HCT116 (cell line): ENCODE data around the gene GJB2. TPM values are rescaled to one million over a fixed set of nuclear protein-coding genes. Genes with fewer than 3 reads are reported as not detected.

Experiments used
- ATAC-seq: fragments of 200-7000 bp; cut with Tn5 transposase; 2 replicates; pipeline ENCODE4 v1.9.1; 2020; ENCODE audit warnings: mild to moderate bottlenecking, moderate library complexity
- BruUV-seq: library from RNA; stranded (reverse); fragments of 400-500 nt; replicated peaks from 2 replicates; lab custom pipeline; 2021; lab: Mats Ljungman, UMichigan
- CTCF ChIA-PET: fragments of 300-600 bp; sonication (Branson Sonifier 250); formaldehyde crosslinking; loops from one replicate; lab custom pipeline; 2021; ENCODE audit warnings: antibody characterized with exemption; lab: Charles Lee
- POLR2A ChIA-PET: fragments of 300-600, 350-600 bp; sonication (Branson Sonifier 250); formaldehyde crosslinking; loops from one replicate; lab custom pipeline; 2021; ENCODE audit warnings: antibody characterized with exemption; lab: Charles Lee
- RAD21 ChIA-PET, 2 experiments: fragments of 300-600 bp; sonication (Branson Sonifier 250); formaldehyde crosslinking; loops; one replicate each; lab custom pipeline; 2023; ENCODE audit warnings: low total read pairs in 2 of 2; ENCODE audit not compliant: uncharacterized antibody in 2 of 2, unreplicated experiment in 2 of 2, low non-redundant PET in 1 of 2; lab: Charles Lee
- DNase-seq: peaks from one replicate; pipeline ENCODE4 v3.0.0-alpha.2; 2010; ENCODE audit warnings: low read depth, low spot score
- H2AFZ ChIP-seq: fragments of 200-600 bp; shearing (Covaris generic), sonication (generic); 2 replicates; pipeline ENCODE4 v1.6.1; 2017; ENCODE audit warnings: low read depth, mixed run types, mixed read lengths, antibody characterized with exemption, low read length; ENCODE audit not compliant: poor library complexity, severe bottlenecking
- H3K27ac ChIP-seq: 2 replicates; pipeline ENCODE4 v1.5.1; 2012; ENCODE audit warnings: low read depth, low read length
- H3K27me3 ChIP-seq: fragments of 200-600 bp; sonication (generic); 2 replicates; pipeline ENCODE4 v1.6.1; 2016; ENCODE audit warnings: mixed run types, low read length, mixed read lengths; ENCODE audit not compliant: insufficient read depth
- H3K36me3 ChIP-seq, 2 experiments: fragments of 200-500 bp in 1 of 2; fragments of 200-600 bp in 1 of 2; sonication (Bioruptor generic) in 1 of 2; sonication (generic) in 1 of 2; 2 replicates each; pipeline versions ENCODE4 v1.5.1 to v1.6.1; 2014 to 2016; ENCODE audit warnings: low read length in 2 of 2, inconsistent platforms in 1 of 2, mixed read lengths in 1 of 2, mixed run types in 1 of 2; ENCODE audit not compliant: insufficient read depth in 2 of 2, control insufficient read depth in 1 of 2
- H3K4me1 ChIP-seq, 2 experiments: fragments of 200-600 bp in 1 of 2; sonication (generic) in 1 of 2; 2 replicates each; pipeline versions ENCODE4 v1.5.1 to v1.6.1; 2012 to 2017; ENCODE audit warnings: low read length in 2 of 2, inconsistent platforms in 1 of 2, mild to moderate bottlenecking in 1 of 2, mixed read lengths in 1 of 2, mixed run types in 1 of 2, moderate library complexity in 1 of 2; ENCODE audit not compliant: insufficient read depth in 2 of 2, control insufficient read depth in 1 of 2
- H3K4me2 ChIP-seq: fragments of 200-600 bp; sonication (generic); 2 replicates; pipeline ENCODE4 v1.6.1; 2017; ENCODE audit warnings: mixed run types, low read length, mixed read lengths
- H3K4me3 ChIP-seq, 2 experiments: fragments of 200-600 bp in 1 of 2; sonication (generic) in 1 of 2; replicated peaks in 1 of 2; 2 replicates each; pipeline ENCODE4 v1.5.1; 2011 to 2016; ENCODE audit warnings: low read length in 2 of 2, control low read depth in 1 of 2, low read depth in 1 of 2, mild to moderate bottlenecking in 1 of 2, mixed read lengths in 1 of 2, mixed run types in 1 of 2
- H3K79me2 ChIP-seq: fragments of 200-600 bp; sonication (generic); 2 replicates; pipeline ENCODE4 v1.6.1; 2017; ENCODE audit warnings: mild to moderate bottlenecking, mixed run types, low read length, moderate library complexity, mixed read lengths; ENCODE audit not compliant: insufficient read depth
- H3K9ac ChIP-seq: fragments of 200-600 bp; sonication (generic); 2 replicates; pipeline ENCODE4 v1.6.1; 2016; ENCODE audit warnings: low read length, mixed read lengths
- H3K9me2 ChIP-seq: fragments of 200-600 bp; sonication (generic), shearing (Covaris generic); 2 replicates; pipeline ENCODE4 v1.6.1; 2017; ENCODE audit warnings: mixed run types, mild to moderate bottlenecking, moderate library complexity; ENCODE audit not compliant: insufficient read depth
- H3K9me3 ChIP-seq, 2 experiments: fragments of 200-500 bp in 1 of 2; fragments of 200-600 bp in 1 of 2; sonication (Bioruptor generic) in 1 of 2; sonication (generic) in 1 of 2; 2 replicates each; pipeline ENCODE4 v1.6.1; 2014 to 2017; ENCODE audit warnings: low read length in 2 of 2, mixed read lengths in 2 of 2, inconsistent platforms in 1 of 2, low read depth in 1 of 2, mild to moderate bottlenecking in 1 of 2, mixed run types in 1 of 2, moderate library complexity in 1 of 2; ENCODE audit not compliant: control insufficient read depth in 1 of 2, insufficient read depth in 1 of 2
- H4K20me1 ChIP-seq: fragments of 200-600 bp; sonication (generic), shearing (Covaris generic); 2 replicates; pipeline ENCODE4 v1.6.1; 2017; ENCODE audit warnings: mixed run types, mild to moderate bottlenecking, moderate library complexity; ENCODE audit not compliant: insufficient read depth
- CBX3 ChIP-seq: IDR thresholded peaks from 2 replicates; pipeline ENCODE4 v1.6.1; 2012; ENCODE audit warnings: low read depth
- CEBPB ChIP-seq: IDR thresholded peaks from 2 replicates; pipeline ENCODE4 v1.6.1; 2012; ENCODE audit warnings: low read depth
- ELF1 ChIP-seq: IDR thresholded peaks from 2 replicates; pipeline ENCODE4 v1.6.1; 2012; ENCODE audit warnings: low read depth, borderline replicate concordance
- EZH2 ChIP-seq: fragments of 200-600 bp; sonication (generic); IDR thresholded peaks from 2 replicates; pipeline ENCODE4 v1.6.1; 2017; ENCODE audit warnings: antibody characterized with exemption, mixed run types
- EZH2phosphoT487 ChIP-seq: fragments of 200-600 bp; IDR thresholded peaks from 2 replicates; pipeline ENCODE4 v1.6.1; 2018; ENCODE audit warnings: antibody characterized with exemption, borderline replicate concordance
- FOSL1 ChIP-seq: IDR thresholded peaks from 2 replicates; pipeline ENCODE4 v1.6.1; 2012; ENCODE audit warnings: low read depth
- JUND ChIP-seq: IDR thresholded peaks from 2 replicates; pipeline ENCODE4 v1.6.1; 2012
- POLR2A ChIP-seq: IDR thresholded peaks from 2 replicates; pipeline ENCODE4 v1.7.0; 2011; ENCODE audit warnings: borderline replicate concordance; ENCODE audit not compliant: insufficient read depth, insufficient read length; ENCODE audit errors: extremely low read depth
- POLR2AphosphoS5 ChIP-seq: IDR thresholded peaks from 2 replicates; pipeline ENCODE4 v1.6.1; 2011; ENCODE audit warnings: mild to moderate bottlenecking, low read depth, low read length, moderate library complexity
- RAD21 ChIP-seq: IDR thresholded peaks from 2 replicates; pipeline ENCODE4 v1.6.1; 2012; ENCODE audit warnings: low read depth, mild to moderate bottlenecking
- REST ChIP-seq: IDR thresholded peaks from 2 replicates; pipeline ENCODE4 v1.6.1; 2012; ENCODE audit warnings: low read depth
- SIN3A ChIP-seq: IDR thresholded peaks from 2 replicates; pipeline ENCODE4 v1.6.1; 2012; ENCODE audit warnings: low read depth
- SP1 ChIP-seq: IDR thresholded peaks from 2 replicates; pipeline ENCODE4 v1.6.1; 2012; ENCODE audit warnings: low read depth
- TCF7L2 ChIP-seq: IDR thresholded peaks from 2 replicates; pipeline ENCODE4 v1.7.0; 2011; ENCODE audit warnings: borderline replicate concordance, inconsistent platforms; ENCODE audit not compliant: insufficient read depth, insufficient read length; ENCODE audit errors: extremely low read depth
- YY1 ChIP-seq: IDR thresholded peaks from 2 replicates; pipeline ENCODE4 v1.6.1; 2011; ENCODE audit warnings: low read length, low read depth, moderate library complexity, mild to moderate bottlenecking; ENCODE audit not compliant: insufficient replicate concordance; ENCODE audit errors: extremely low read depth
- ZBTB33 ChIP-seq: IDR thresholded peaks from 2 replicates; pipeline ENCODE4 v1.6.1; 2011; ENCODE audit warnings: mild to moderate bottlenecking, low read length, moderate library complexity; ENCODE audit not compliant: insufficient replicate concordance; ENCODE audit errors: extremely low read depth
- ZFX ChIP-seq: fragments of 450-650 bp; IDR thresholded peaks from 2 replicates; pipeline ENCODE4 v1.6.1; 2017
- intact Hi-C: fragments of 100-400 bp; cut with micrococcal nuclease; formaldehyde crosslinking; loops from 2 replicates; pipeline ENCODE4 v1.10.0; 2022
- total RNA-seq: library from RNA; stranded (reverse); gene quantifications from one replicate; pipeline ENCODE4 v1.2.1, GENCODE V29; 2021; ENCODE audit not compliant: unreplicated experiment
- TF ChIP-seq, protein P1 (sequence below): IDR thresholded peaks from 2 replicates; pipeline ENCODE4 v1.6.1; 2012
- TF ChIP-seq, protein P2 (sequence below): IDR thresholded peaks from 2 replicates; pipeline ENCODE4 v1.6.1; 2012

The GJB2 gene
- total RNA-seq, 1 experiment from 2014 or later, result 44.7 TPM

DNA sequence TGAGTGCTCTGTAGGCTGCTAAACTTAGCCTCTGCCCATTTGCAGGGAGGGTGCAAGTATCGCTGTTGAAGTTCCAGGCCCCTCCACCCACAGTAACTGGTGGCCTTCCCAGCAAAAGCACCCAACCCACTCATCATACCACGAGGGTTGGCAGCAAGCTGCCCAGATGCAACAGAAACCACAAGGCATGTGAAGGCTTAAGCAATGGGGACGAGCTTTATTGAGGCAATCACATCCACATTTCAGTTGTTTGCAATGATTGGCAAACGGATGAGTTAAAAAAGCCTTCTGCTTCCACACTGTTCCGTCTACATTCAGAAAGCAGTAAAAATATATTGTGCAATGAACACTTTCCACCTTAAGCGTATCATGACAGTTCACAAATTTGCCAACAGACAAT lies 29.0 kb upstream of the GJB2 start:
- ChIA-PET RAD21 (no interaction called here), CTCF (no interaction called here), POLR2A (no interaction called here)
- Histone ChIP-seq H2AFZ (no peak overlapping the region), H3K4me3 (no peak overlapping the region), H3K27ac (no peak overlapping the region), H3K9ac (no peak overlapping the region), H3K79me2 (no peaks in the 10 kb centered on the region), H3K4me1 (no peaks in the 10 kb centered on the region), H3K27me3 (no peaks in the 10 kb centered on the region), H4K20me1 (no peaks in the 10 kb centered on the region), H3K4me2 (no peak overlapping the region), H3K36me3 (no peaks in the 10 kb centered on the region), H3K9me3 (no peaks in the 10 kb centered on the region), H3K9me2 (no peaks in the 10 kb centered on the region)
- intact Hi-C loops, result no loop called here
- TF ChIP-seq SP1, result no peak
- TF ChIP-seq POLR2A, result no peak
- TF ChIP-seq ZFX, result no peak
- no peak for TF ChIP-seq CBX3
- TF ChIP-seq TCF7L2, result no peak
- TF ChIP-seq ZBTB33, result no peak
- no peak for TF ChIP-seq YY1
- no peak for TF ChIP-seq EZH2phosphoT487
- no peak for TF ChIP-seq EZH2
- no peak for TF ChIP-seq SIN3A
- no peak for TF ChIP-seq FOSL1
- TF ChIP-seq, protein P1, sequence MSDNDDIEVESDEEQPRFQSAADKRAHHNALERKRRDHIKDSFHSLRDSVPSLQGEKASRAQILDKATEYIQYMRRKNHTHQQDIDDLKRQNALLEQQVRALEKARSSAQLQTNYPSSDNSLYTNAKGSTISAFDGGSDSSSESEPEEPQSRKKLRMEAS, result no peak
- TF ChIP-seq, protein P2, sequence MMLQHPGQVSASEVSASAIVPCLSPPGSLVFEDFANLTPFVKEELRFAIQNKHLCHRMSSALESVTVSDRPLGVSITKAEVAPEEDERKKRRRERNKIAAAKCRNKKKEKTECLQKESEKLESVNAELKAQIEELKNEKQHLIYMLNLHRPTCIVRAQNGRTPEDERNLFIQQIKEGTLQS, result no peak
- no peak for TF ChIP-seq RAD21
- TF ChIP-seq CEBPB, result no peak
- TF ChIP-seq ELF1, result no peak
- TF ChIP-seq POLR2AphosphoS5, result no peak
- no peak for TF ChIP-seq JUND
- TF ChIP-seq REST, result no peak
- DNase-seq (no peak), ATAC-seq (no peak)
- BruUV-seq, result no TSS peak
